Measurements from ENCODE around the gene NR0B2. TPM values are rescaled to one million over a fixed set of nuclear protein-coding genes. Genes with fewer than 3 reads are reported as not detected.

NR0B2 gene
- total RNA-seq, 1 donor from 2014 or later = not detected

- Mint-ChIP-seq H3K27me3 (ENCODE audit: insufficient read depth, low read depth) (peaks cover 6% of the 10 kb centered on the region), H3K36me3 (peaks cover 6% of the 10 kb centered on the region), H3K4me3 (no peak overlapping the region), H3K9me3 (no peaks in the 10 kb centered on the region), H3K4me1 (peaks cover 4% of the 10 kb centered on the region), H3K27ac (no peak overlapping the region)
- H3K79me2 ChIP-seq (ENCODE audit: low read depth) = no peaks in the 10 kb centered on the region
- H3K36me3 ChIP-seq = no peaks in the 10 kb centered on the region
- H3K9ac ChIP-seq = no peak overlapping the region
- H3K9me3 ChIP-seq (ENCODE audit: low read depth) = no peaks in the 10 kb centered on the region
- H3K4me1 ChIP-seq = no peaks in the 10 kb centered on the region
- H2AFZ ChIP-seq (replicated peaks) = no peak overlapping the region
- no peak for DNase-seq (ENCODE audit: low spot score)
- H3K27ac ChIP-seq = no peak overlapping the region
- no peaks in the 10 kb centered on the region for H3K27me3 ChIP-seq
- peaks cover 9% of the 10 kb centered on the region for H3F3A ChIP-seq (ENCODE audit: low read depth)
- TF ChIP-seq, protein P1, sequence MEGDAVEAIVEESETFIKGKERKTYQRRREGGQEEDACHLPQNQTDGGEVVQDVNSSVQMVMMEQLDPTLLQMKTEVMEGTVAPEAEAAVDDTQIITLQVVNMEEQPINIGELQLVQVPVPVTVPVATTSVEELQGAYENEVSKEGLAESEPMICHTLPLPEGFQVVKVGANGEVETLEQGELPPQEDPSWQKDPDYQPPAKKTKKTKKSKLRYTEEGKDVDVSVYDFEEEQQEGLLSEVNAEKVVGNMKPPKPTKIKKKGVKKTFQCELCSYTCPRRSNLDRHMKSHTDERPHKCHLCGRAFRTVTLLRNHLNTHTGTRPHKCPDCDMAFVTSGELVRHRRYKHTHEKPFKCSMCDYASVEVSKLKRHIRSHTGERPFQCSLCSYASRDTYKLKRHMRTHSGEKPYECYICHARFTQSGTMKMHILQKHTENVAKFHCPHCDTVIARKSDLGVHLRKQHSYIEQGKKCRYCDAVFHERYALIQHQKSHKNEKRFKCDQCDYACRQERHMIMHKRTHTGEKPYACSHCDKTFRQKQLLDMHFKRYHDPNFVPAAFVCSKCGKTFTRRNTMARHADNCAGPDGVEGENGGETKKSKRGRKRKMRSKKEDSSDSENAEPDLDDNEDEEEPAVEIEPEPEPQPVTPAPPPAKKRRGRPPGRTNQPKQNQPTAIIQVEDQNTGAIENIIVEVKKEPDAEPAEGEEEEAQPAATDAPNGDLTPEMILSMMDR (IDR thresholded peaks at IDR 0.05) = no peak
- TF ChIP-seq EZH2 (IDR thresholded peaks at IDR 0.05) (no peak), EZH2phosphoT487 (IDR thresholded peaks at IDR 0.05) (no peak)
- H4K20me1 ChIP-seq (ENCODE audit: low read depth) = no peaks in the 10 kb centered on the region
- no peak overlapping the region for H3K4me2 ChIP-seq
- H3K4me3 ChIP-seq = no peak overlapping the region
Measured at GRCh38 chr1:26951216-26951615, 37.4 kb upstream of the NR0B2 start.

GRCh38 chr1:26950602-26951001, 36.8 kb upstream of the NR0B2 start:
- Mint-ChIP-seq H3K4me1 (peaks cover 4% of the 10 kb centered on the region), H3K27me3 (ENCODE audit: insufficient read depth, low read depth) (peaks cover 2% of the 10 kb centered on the region), H3K27ac (no peak overlapping the region), H3K36me3 (peaks cover 12% of the 10 kb centered on the region), H3K4me3 (no peak overlapping the region), H3K9me3 (no peaks in the 10 kb centered on the region)
- Histone ChIP-seq H2AFZ (replicated peaks) (no peak overlapping the region), H3K27me3 (no peaks in the 10 kb centered on the region), H3K4me1 (no peaks in the 10 kb centered on the region), H3F3A (ENCODE audit: low read depth) (peaks cover 9% of the 10 kb centered on the region), H4K20me1 (ENCODE audit: low read depth) (no peaks in the 10 kb centered on the region), H3K79me2 (ENCODE audit: low read depth) (no peaks in the 10 kb centered on the region), H3K27ac (no peak overlapping the region), H3K9me3 (ENCODE audit: low read depth) (no peaks in the 10 kb centered on the region), H3K36me3 (no peaks in the 10 kb centered on the region), H3K4me2 (no peak overlapping the region), H3K9ac (no peak overlapping the region), H3K4me3 (no peak overlapping the region)
- no peak for TF ChIP-seq EZH2 (IDR thresholded peaks at IDR 0.05)
- TF ChIP-seq, protein P1 (IDR thresholded peaks at IDR 0.05) = no peak
- no peak for DNase-seq (ENCODE audit: low spot score)

DNA sequence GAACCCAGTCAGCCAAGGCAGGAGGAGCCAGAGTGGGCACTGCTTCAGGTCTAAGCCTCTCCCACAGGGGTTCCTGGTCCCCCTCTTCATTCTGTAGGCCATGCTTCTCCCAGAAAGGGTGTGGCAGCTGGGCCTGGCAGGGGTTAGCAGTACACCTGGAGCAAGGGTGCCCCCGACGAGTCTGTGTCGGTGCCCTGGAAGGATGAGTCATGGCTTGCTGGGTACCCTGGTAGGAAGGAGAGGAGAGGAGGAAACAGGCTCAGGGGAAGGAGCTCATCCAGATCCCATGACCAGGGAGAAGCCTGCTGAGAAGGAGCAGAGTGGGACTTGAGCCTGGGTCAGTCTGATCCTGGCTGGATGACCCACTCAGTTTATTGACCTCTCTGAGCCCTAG, 36.1 kb upstream of the NR0B2 start:
- Histone ChIP-seq H3K4me2 (no peak overlapping the region), H2AFZ (replicated peaks) (no peak overlapping the region), H3K9me3 (ENCODE audit: low read depth) (no peaks in the 10 kb centered on the region), H3K79me2 (ENCODE audit: low read depth) (no peaks in the 10 kb centered on the region), H3F3A (ENCODE audit: low read depth) (peaks cover 9% of the 10 kb centered on the region), H4K20me1 (ENCODE audit: low read depth) (no peaks in the 10 kb centered on the region), H3K4me3 (no peak overlapping the region), H3K4me1 (no peaks in the 10 kb centered on the region), H3K27me3 (no peaks in the 10 kb centered on the region), H3K27ac (no peak overlapping the region), H3K9ac (no peak overlapping the region), H3K36me3 (no peaks in the 10 kb centered on the region)
- Mint-ChIP-seq H3K36me3 (peaks cover 19% of the 10 kb centered on the region), H3K9me3 (no peaks in the 10 kb centered on the region), H3K4me3 (no peak overlapping the region), H3K4me1 (peaks cover 4% of the 10 kb centered on the region), H3K27ac (no peak overlapping the region), H3K27me3 (ENCODE audit: insufficient read depth, low read depth) (peaks cover 2% of the 10 kb centered on the region)
- no peak for DNase-seq (ENCODE audit: low spot score)
- TF ChIP-seq EZH2 (IDR thresholded peaks at IDR 0.05) (no peak), EZH2phosphoT487 (IDR thresholded peaks at IDR 0.05) (no peak)
- TF ChIP-seq, protein P1 (IDR thresholded peaks at IDR 0.05) = no peak

Data from neural progenitor cell (in vitro differentiated cells).